Panc1 (cell line): ENCODE data around the gene PRKCA. TPM values are rescaled to one million over a fixed set of nuclear protein-coding genes. Genes with fewer than 3 reads are reported as not detected.
A peak's percentile ranks its signal among the peaks of the same experiment; 100 is the strongest.

Experiments used
- ATAC-seq: fragments of 200-7000 bp; cut with Tn5 transposase; 2 replicates; pipeline ENCODE4 v1.9.1; 2020; ENCODE audit warnings: mild to moderate bottlenecking, moderate library complexity
- BruUV-seq: library from RNA; stranded (reverse); fragments of 400-500 nt; replicated peaks from 2 replicates; lab custom pipeline; 2021; lab: Mats Ljungman, UMichigan
- CTCF ChIA-PET: fragments of 300-600 bp; sonication (Branson Sonifier 250); formaldehyde crosslinking; loops from one replicate; lab custom pipeline; 2022; ENCODE audit warnings: antibody characterized with exemption; lab: Charles Lee
- POLR2A ChIA-PET: fragments of 300-600 bp; sonication (Branson Sonifier 250); formaldehyde crosslinking; loops from one replicate; lab custom pipeline; 2022; ENCODE audit warnings: antibody characterized with exemption; lab: Charles Lee
- DNase-seq: peaks from one replicate; pipeline ENCODE4 v3.0.0-alpha.2; 2010; ENCODE audit warnings: low read depth, low spot score
- H3K27ac ChIP-seq: 2 replicates; pipeline ENCODE4 v1.5.1; 2011; ENCODE audit warnings: mild to moderate bottlenecking, low read length, inconsistent platforms
- H3K27me3 ChIP-seq: fragments of 200-500 bp; sonication (Bioruptor generic); 2 replicates; pipeline ENCODE4 v1.6.0; 2014; ENCODE audit warnings: low read length, inconsistent platforms; ENCODE audit not compliant: control insufficient read depth, insufficient read depth
- H3K36me3 ChIP-seq: fragments of 200-500 bp; sonication (Bioruptor generic); 2 replicates; pipeline ENCODE4 v1.5.1; 2014; ENCODE audit warnings: inconsistent platforms, mild to moderate bottlenecking, low read length, moderate library complexity; ENCODE audit not compliant: control insufficient read depth, insufficient read depth
- H3K4me1 ChIP-seq: 2 replicates; pipeline ENCODE4 v1.5.1; 2011; ENCODE audit warnings: inconsistent platforms, mild to moderate bottlenecking, low read length, moderate library complexity; ENCODE audit not compliant: control insufficient read depth, insufficient read depth
- H3K4me3 ChIP-seq, 2 experiments: 2 replicates each; pipeline ENCODE4 v1.5.1; 2011 to 2012; ENCODE audit warnings: low read depth in 2 of 2, low read length in 2 of 2, mild to moderate bottlenecking in 2 of 2, inconsistent platforms in 1 of 2, moderate library complexity in 1 of 2
- H3K9me3 ChIP-seq: fragments of 200-500 bp; sonication (Bioruptor generic); 2 replicates; pipeline ENCODE4 v1.5.1; 2014; ENCODE audit warnings: low read depth, mild to moderate bottlenecking, inconsistent platforms, low read length, moderate library complexity; ENCODE audit not compliant: control insufficient read depth, insufficient read depth
- CTCF ChIP-seq: fragments of 450-650 bp; IDR thresholded peaks from 2 replicates; pipeline ENCODE4 v1.5.1; 2017; ENCODE audit warnings: mild to moderate bottlenecking
- POLR2AphosphoS5 ChIP-seq: IDR thresholded peaks from 2 replicates; pipeline ENCODE4 v1.6.1; 2012; ENCODE audit warnings: mild to moderate bottlenecking, low read depth, low read length, moderate library complexity
- REST ChIP-seq, 2 experiments: IDR thresholded peaks; 2 replicates each; pipeline ENCODE4 v1.6.1; 2011 to 2012; ENCODE audit warnings: low read depth in 2 of 2, control low read depth in 1 of 2, low read length in 1 of 2, mild to moderate bottlenecking in 1 of 2, moderate library complexity in 1 of 2; ENCODE audit not compliant: insufficient read depth in 1 of 2
- SIN3A ChIP-seq: IDR thresholded peaks from 2 replicates; pipeline ENCODE4 v1.6.1; 2012; ENCODE audit warnings: low read depth, mild to moderate bottlenecking, low read length, moderate library complexity, borderline replicate concordance; ENCODE audit not compliant: insufficient read depth
- TCF7L2 ChIP-seq: IDR thresholded peaks from 2 replicates; pipeline ENCODE4 v1.6.1; 2011; ENCODE audit warnings: mild to moderate bottlenecking, low read depth, low read length, inconsistent platforms
- in situ Hi-C: cut with HindIII; loops from 2 replicates; pipeline ENCODE4 v1.10.0; 2016; ENCODE audit warnings: low sequenced_read_pairs, low pct_unique_long_range_greater_than_20kb
- intact Hi-C: fragments of 100-400 bp; cut with micrococcal nuclease; formaldehyde crosslinking; loops from one replicate; pipeline ENCODE4 v1.10.0; 2022; ENCODE audit not compliant: unreplicated experiment
- total RNA-seq: library from RNA; stranded (reverse); gene quantifications from one replicate; pipeline ENCODE4 v1.2.1, GENCODE V29; 2021; ENCODE audit not compliant: unreplicated experiment

PRKCA gene
- total RNA-seq, 1 experiment from 2014 or later, result 53.0 TPM

- no peak for TF ChIP-seq CTCF
- TF ChIP-seq POLR2AphosphoS5, result no peak
- no peak for TF ChIP-seq REST (IDR thresholded peaks at IDR 0.05; ENCODE audit: insufficient read depth in 1 of 2, low read depth in 2 of 2, low read length in 1 of 2)
- TF ChIP-seq TCF7L2, result no peak
- TF ChIP-seq SIN3A, result no peak
- intact Hi-C loops, result loop anchor here (5.0 kb wide), 1 partner anchor 180 kb away; no protein-coding TSS in a partner anchor
- ATAC-seq (no peak), DNase-seq (no peak)
- no peak overlapping the region for H3K4me3 ChIP-seq
- no peaks in the 10 kb centered on the region for H3K36me3 ChIP-seq
- H3K27me3 ChIP-seq, result no peaks in the 10 kb centered on the region
- H3K27ac ChIP-seq, result no peak overlapping the region
- POLR2A ChIA-PET, result no interaction called here
- peaks cover 13% of the 10 kb centered on the region for H3K4me1 ChIP-seq
- in situ Hi-C loops, result no loop called here
- CTCF ChIA-PET, result no interaction called here
- H3K9me3 ChIP-seq, result no peaks in the 10 kb centered on the region
- no TSS peak for BruUV-seq
Observed at GRCh38 chr17:66726846-66727245, 424.4 kb downstream of the PRKCA start.

- Histone ChIP-seq H3K4me3 (no peak overlapping the region), H3K27ac (no peak overlapping the region), H3K4me1 (peaks cover 13% of the 10 kb centered on the region), H3K9me3 (no peaks in the 10 kb centered on the region), H3K36me3 (no peaks in the 10 kb centered on the region), H3K27me3 (no peaks in the 10 kb centered on the region)
- TF ChIP-seq CTCF (peak; percentile 70), POLR2AphosphoS5 (no peak)
- intact Hi-C loops, result loop anchor here (5.0 kb wide), 1 partner anchor 179 kb away; no protein-coding TSS in a partner anchor
- BruUV-seq, result no TSS peak
- POLR2A ChIA-PET, result no interaction called here
- in situ Hi-C loops, result no loop called here
- DNase-seq, result peak; percentile 20
- ATAC-seq, result peak; percentile 82
- CTCF ChIA-PET, result interaction anchor here (1.0 to 1.8 kb wide), 3 partner anchors 172 to 528 kb away, joined by 3 to 4 read pairs (median 4); no protein-coding TSS in a partner anchor
Observed at GRCh38 chr17:66727634-66728570, 425.5 kb downstream of the PRKCA start.
